GM19438 (cell line): ENCODE measurements around the gene FUS.
A peak's percentile ranks its signal among the peaks of the same experiment; 100 is the strongest.
"Not testable (repeated sequence)": the region's sequence is repeated elsewhere in the genome, so short reads cannot be mapped to it uniquely, and the experiment has no call there.

Source experiments
- ATAC-seq: cut with Tn5 transposase; IDR thresholded peaks from one replicate; pipeline ENCODE4 v1.9.1; 2021; ENCODE audit warnings: low read depth; ENCODE audit not compliant: unreplicated experiment

FUS gene

GRCh38 chr16:31143011-31143693 is 36.8 kb upstream of the FUS start:
- ATAC-seq = no peak

GRCh38 chr16:31143694-31144148 is 36.2 kb upstream of the FUS start:
- no peak for ATAC-seq

- not testable (repeated sequence) for ATAC-seq
Observed at GRCh38 chr16:31144418-31144817, 35.5 kb upstream of the FUS start.

- ATAC-seq = no peak
Observed at GRCh38 chr16:31145398-31145990, 34.4 kb upstream of the FUS start.

GRCh38 chr16:31147574-31147973 is 32.4 kb upstream of the FUS start:
- no peak for ATAC-seq

- ATAC-seq = no peak
Observed at GRCh38 chr16:31148281-31148728, 31.6 kb upstream of the FUS start.

GRCh38 chr16:31148896-31149295 is 31.0 kb upstream of the FUS start:
- no peak for ATAC-seq

- ATAC-seq = no peak
Observed at GRCh38 chr16:31149332-31149731, 30.6 kb upstream of the FUS start.

- ATAC-seq = no peak
Observed at GRCh38 chr16:31149894-31150890, 29.7 kb upstream of the FUS start, which contains the start of gene PRSS36. Gene PRSS36, minus strand, starts transcription at chr16:31150066. Its CDS starts 31 bp downstream, at chr16:31150035.

GRCh38 chr16:31150976-31151375 is 29.0 kb upstream of the FUS start:
- ATAC-seq = not testable (repeated sequence)

GRCh38 chr16:31157136-31157535 is 22.8 kb upstream of the FUS start:
- ATAC-seq = no peak

- no peak for ATAC-seq
Observed at GRCh38 chr16:31167315-31167714, 12.6 kb upstream of the FUS start.

GRCh38 chr16:31168848-31169247 is 11.1 kb upstream of the FUS start:
- no peak for ATAC-seq

- ATAC-seq = not testable (repeated sequence)
Observed at GRCh38 chr16:31170048-31170447, 9.9 kb upstream of the FUS start.

- ATAC-seq = no peak
Observed at GRCh38 chr16:31177136-31177535, 2.8 kb upstream of the FUS start.

GRCh38 chr16:31179219-31179746 is 656 bp upstream of the FUS start:
- peak; percentile 1 for ATAC-seq

- ATAC-seq = no peak
Observed at GRCh38 chr16:31181102-31181830, 1.3 kb downstream of the FUS start.

GRCh38 chr16:31182391-31182790 is 2.5 kb downstream of the FUS start:
- no peak for ATAC-seq

- ATAC-seq = no peak
Observed at GRCh38 chr16:31183432-31184428, 3.8 kb downstream of the FUS start.
